Kidney (tissue), 14 donors: Measurements from ENCODE around the gene TXNDC12. TPM values are rescaled to one million over a fixed set of nuclear protein-coding genes. Genes with fewer than 3 reads are reported as not detected.

ENCODE experiments used
- DNase-seq, 5 donors: peaks; one replicate each; pipeline ENCODE4 v3.0.0-alpha.2; 2013 to 2020
- FAIRE-seq: peaks from 2 replicates; lab custom pipeline; 2012; peaks lifted over from hg19 to GRCh38; lab: Jason Lieb, UNC
- H3K27ac ChIP-seq, 2 donors: one replicate each; pipeline ENCODE4 v1.7.0; 2013; ENCODE audit warnings: low read depth in 2 of 2, low read length in 2 of 2, inconsistent platforms in 1 of 2
- H3K27me3 ChIP-seq: one replicate; pipeline ENCODE4 v1.7.1; 2013; ENCODE audit warnings: low read length, inconsistent platforms; ENCODE audit not compliant: control insufficient read depth, insufficient read depth
- H3K36me3 ChIP-seq, 3 donors: one replicate each; pipeline versions ENCODE4 v1.7.0 to v1.7.1; 2013; ENCODE audit warnings: low read length in 3 of 3, control low read depth in 1 of 3, inconsistent platforms in 1 of 3; ENCODE audit not compliant: insufficient read depth in 3 of 3, control insufficient read depth in 2 of 3
- H3K4me1 ChIP-seq, 3 donors: one replicate each; pipeline versions ENCODE4 v1.7.0 to v1.7.1; 2013; ENCODE audit warnings: low read length in 3 of 3, inconsistent platforms in 1 of 3, low read depth in 1 of 3; ENCODE audit not compliant: control insufficient read depth in 2 of 3, insufficient read depth in 2 of 3
- H3K4me3 ChIP-seq, 3 donors: one replicate each; pipeline versions ENCODE4 v1.7.0 to v1.8.1; 2013; ENCODE audit warnings: low read length in 3 of 3, control low read depth in 1 of 3, inconsistent platforms in 1 of 3
- H3K9ac ChIP-seq, 3 donors: one replicate each; pipeline versions ENCODE4 v1.7.0 to v1.7.1; 2013; ENCODE audit warnings: low read length in 3 of 3, control low read depth in 1 of 3, inconsistent platforms in 1 of 3
- H3K9me3 ChIP-seq, 3 donors: one replicate each; pipeline versions ENCODE4 v1.7.0 to v1.7.1; 2013; ENCODE audit warnings: low read length in 3 of 3, control low read depth in 1 of 3, inconsistent platforms in 1 of 3; ENCODE audit not compliant: control insufficient read depth in 2 of 3, insufficient read depth in 1 of 3
- intact Hi-C: fragments of 100-400 bp; cut with DNase I; formaldehyde crosslinking; loops from one replicate; pipeline ENCODE4 v1.11.1; 2022
- polyA plus RNA-seq: library from polyadenylated mRNA; stranded (reverse); fragments of 350-450 nt; fragmentation: Illumina TruSeq; extraction: RNeasy Lipid Tissue Mini Kit (QIAGEN cat#74804); gene quantifications from one replicate; pipeline ENCODE4 v1.2.3, GENCODE V29; 2014; ENCODE audit warnings: low read depth, low replicate concordance; ENCODE audit not compliant: insufficient read depth
- total RNA-seq: library from RNA; stranded (reverse); fragmentation: NEBNext Ultra II Directional; extraction: Animal tissue kit (Norgen Biotek cat#: 25700); gene quantifications from one replicate; pipeline ENCODE4 v1.2.1, GENCODE V29; 2021
- TF ChIP-seq, protein P1 (sequence below): IDR thresholded peaks from 3 replicates; pipeline ENCODE4 v1.5.1; 2012; ENCODE audit warnings: mild to moderate bottlenecking, moderate library complexity, borderline replicate concordance; ENCODE audit not compliant: insufficient read depth; ENCODE audit errors: extremely low read depth
- donor health status: control.
- donor health status: control.
- donor health status: control.
- donor health status: control.
- donor health status: control.
- donor health status: DM: yes; HTN: yes; CAD: no.
- donor health status: Normal renal cell carcinoma (clear cell type).

The TXNDC12 gene
- total and polyA plus RNA-seq, 2 donors from 2014 or later = 40.5 to 46.0 TPM

DNA sequence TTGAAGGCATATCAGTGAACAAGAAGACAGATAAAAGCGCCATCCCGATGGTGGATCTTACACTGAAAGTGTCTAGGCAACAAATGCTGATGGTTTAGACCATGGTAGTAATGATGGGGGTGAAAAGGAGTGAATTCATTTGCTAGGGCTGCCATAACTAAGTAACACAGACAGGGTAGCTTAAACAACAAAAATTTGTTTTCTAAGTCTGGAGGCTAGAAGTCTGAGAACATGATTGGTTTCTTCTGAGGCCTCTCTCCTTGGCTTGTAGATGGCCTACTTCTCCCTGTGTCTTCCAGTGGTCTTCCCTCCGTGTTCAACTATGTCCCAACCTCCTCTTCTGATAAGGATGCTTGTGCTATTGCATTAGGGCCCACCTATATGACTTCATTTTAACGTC lies 51.1 kb downstream of the TXNDC12 start:
- Histone ChIP-seq H3K4me3 (no peak overlapping the region), H3K27me3 (no peaks in the 10 kb centered on the region), H3K27ac (no peak overlapping the region), H3K36me3 (no peaks in the 10 kb centered on the region), H3K9me3 (no peaks in the 10 kb centered on the region), H3K9ac (no peak overlapping the region), H3K4me1 (peaks cover 0 to 5% (median 4%) of the 10 kb centered on the region in 3 donors)
- intact Hi-C loops = loop anchor here (10.0 kb wide), 1 partner anchor 99 kb away; no protein-coding TSS in a partner anchor
- TF ChIP-seq, protein P1, sequence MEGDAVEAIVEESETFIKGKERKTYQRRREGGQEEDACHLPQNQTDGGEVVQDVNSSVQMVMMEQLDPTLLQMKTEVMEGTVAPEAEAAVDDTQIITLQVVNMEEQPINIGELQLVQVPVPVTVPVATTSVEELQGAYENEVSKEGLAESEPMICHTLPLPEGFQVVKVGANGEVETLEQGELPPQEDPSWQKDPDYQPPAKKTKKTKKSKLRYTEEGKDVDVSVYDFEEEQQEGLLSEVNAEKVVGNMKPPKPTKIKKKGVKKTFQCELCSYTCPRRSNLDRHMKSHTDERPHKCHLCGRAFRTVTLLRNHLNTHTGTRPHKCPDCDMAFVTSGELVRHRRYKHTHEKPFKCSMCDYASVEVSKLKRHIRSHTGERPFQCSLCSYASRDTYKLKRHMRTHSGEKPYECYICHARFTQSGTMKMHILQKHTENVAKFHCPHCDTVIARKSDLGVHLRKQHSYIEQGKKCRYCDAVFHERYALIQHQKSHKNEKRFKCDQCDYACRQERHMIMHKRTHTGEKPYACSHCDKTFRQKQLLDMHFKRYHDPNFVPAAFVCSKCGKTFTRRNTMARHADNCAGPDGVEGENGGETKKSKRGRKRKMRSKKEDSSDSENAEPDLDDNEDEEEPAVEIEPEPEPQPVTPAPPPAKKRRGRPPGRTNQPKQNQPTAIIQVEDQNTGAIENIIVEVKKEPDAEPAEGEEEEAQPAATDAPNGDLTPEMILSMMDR = no peak
- FAIRE-seq (no peak), DNase-seq (no peak)

DNA sequence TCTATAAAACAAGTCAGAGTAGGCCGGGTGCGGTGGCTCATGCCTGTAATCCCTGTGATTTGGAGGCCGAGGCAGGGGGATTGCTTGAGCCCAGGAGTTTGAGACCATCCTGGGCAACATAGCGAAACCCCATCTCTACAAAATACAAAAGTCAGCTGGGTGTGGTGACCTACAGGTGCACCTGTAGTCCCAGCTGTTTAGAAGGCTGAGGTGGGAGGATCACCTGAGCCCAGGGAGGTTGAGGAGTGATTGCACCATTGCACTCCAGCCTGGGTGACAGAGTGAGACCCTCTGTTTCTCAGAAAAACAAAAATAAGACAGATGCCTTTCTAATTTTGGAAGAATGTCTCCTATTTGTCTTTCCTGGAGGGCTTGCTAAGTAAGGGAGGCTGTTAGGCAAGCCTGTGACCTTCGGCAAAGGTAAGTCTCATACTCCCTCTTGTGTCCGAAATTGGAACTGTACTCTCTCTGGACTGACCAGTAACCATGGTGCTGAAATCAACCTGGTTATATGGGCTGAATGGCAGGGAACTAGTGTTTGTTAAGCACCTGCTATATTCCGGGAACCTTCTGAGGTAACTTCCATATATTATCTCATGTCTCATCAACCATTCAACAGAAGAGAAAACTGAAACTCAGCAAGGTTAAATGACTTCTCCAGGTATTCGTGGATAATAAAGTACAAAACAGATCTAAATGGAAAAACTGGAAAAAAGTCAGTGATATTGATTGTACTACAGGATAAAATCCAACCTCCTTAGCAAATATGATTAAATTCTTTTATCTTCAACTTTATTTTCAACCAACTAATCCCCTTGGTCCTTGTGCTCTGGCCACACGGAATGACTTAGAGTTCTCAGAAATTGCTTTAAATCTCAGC lies 52.7 kb downstream of the TXNDC12 start:
- Histone ChIP-seq H3K4me1 (peaks cover 0 to 5% (median 4%) of the 10 kb centered on the region in 3 donors), H3K27me3 (no peaks in the 10 kb centered on the region), H3K27ac (no peak overlapping the region), H3K9ac (no peak overlapping the region), H3K9me3 (no peaks in the 10 kb centered on the region), H3K4me3 (no peak overlapping the region), H3K36me3 (no peaks in the 10 kb centered on the region)
- intact Hi-C loops = loop anchor here (10.0 kb wide), 1 partner anchor 97 kb away; no protein-coding TSS in a partner anchor
- DNase-seq = peak in 4 of 5 donors; percentile 58 to 94 (median 83)
- TF ChIP-seq, protein P1 = peak; percentile 95
- FAIRE-seq = no peak

DNA sequence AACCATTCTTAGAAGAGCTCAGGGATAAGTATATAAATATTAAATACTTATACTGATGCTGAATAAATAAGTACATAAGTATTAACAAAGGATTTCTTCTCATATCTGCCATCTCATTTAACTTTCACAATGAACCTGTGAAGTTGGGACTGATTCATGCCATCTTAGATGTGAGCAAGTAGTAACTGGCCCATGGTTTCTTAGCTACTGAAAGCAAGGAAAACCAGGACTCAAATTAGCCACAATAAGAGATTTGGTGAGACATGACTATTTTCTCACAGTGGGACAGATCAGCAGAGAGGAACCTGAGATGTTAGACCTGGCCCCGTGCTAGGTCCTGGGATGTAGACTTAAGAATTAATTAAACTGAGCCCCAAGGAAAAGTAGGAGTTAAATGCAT lies 56.3 kb downstream of the TXNDC12 start:
- no peaks in the 10 kb centered on the region for H3K4me1 ChIP-seq
- FAIRE-seq (no peak), DNase-seq (no peak)
- H3K36me3 ChIP-seq = no peaks in the 10 kb centered on the region
- no peaks in the 10 kb centered on the region for H3K27me3 ChIP-seq
- no peaks in the 10 kb centered on the region for H3K9me3 ChIP-seq
- TF ChIP-seq, protein P1 = no peak
- no peak overlapping the region for H3K4me3 ChIP-seq
- no peak overlapping the region for H3K9ac ChIP-seq
- intact Hi-C loops = no loop called here
- H3K27ac ChIP-seq = no peak overlapping the region
